ENCODE data around the gene PSMD1.

- no peak for TF ChIP-seq CTCF (IDR thresholded peaks at IDR 0.05)
- TF ChIP-seq EZH2 (IDR thresholded peaks at IDR 0.05): no peak
Measured at GRCh38 chr2:231049286-231050017, 7.2 kb upstream of the PSMD1 start.

Measured in neural progenitor cell (in vitro differentiated cells).